Measurements from ENCODE around the gene TUBA8.

The TUBA8 gene

DNA sequence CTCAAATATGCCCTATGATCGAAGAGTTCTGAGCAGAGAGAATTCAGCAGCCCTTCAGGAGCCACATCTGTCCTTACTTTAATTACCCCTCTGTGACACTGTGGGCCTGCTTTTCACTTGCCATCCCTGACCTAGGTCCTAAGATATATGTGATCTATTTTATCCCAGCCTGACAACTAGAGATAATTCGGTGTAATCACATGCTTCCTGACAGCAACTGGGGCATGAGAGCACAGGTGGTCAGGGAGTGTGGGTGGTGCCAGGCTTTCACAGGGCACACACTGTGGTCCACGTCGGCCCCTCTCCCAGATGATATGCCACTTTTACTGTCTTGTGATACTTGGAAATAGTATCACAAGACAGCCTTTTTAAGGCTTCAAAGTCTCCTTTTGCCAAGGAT, 3.9 kb downstream of the TUBA8 start:
- H3K36me3 ChIP-seq (ENCODE audit: insufficient read depth, low read length) = no peaks in the 10 kb centered on the region
- H2AFZ ChIP-seq (ENCODE audit: low read length) = no peak overlapping the region
- 0 out of 2 replicates have a peak, but pooled peaks cover 3% of the 10 kb centered on the region for H3K27me3 ChIP-seq (ENCODE audit: insufficient read depth, low read length)
- H3K9me3 ChIP-seq (ENCODE audit: low read length) = no peaks in the 10 kb centered on the region
- no peak overlapping the region for H3K4me3 ChIP-seq (ENCODE audit: low read depth, low read length, poor library complexity, severe bottlenecking)
- H3F3A ChIP-seq (ENCODE audit: insufficient read depth, low read length) = no peaks in the 10 kb centered on the region
- no peak overlapping the region for H3K9ac ChIP-seq (ENCODE audit: low read length)
- H3K9me2 ChIP-seq (ENCODE audit: low read depth, low read length) = no peaks in the 10 kb centered on the region
- no peak overlapping the region for H3K27ac ChIP-seq (ENCODE audit: low read depth, low read length, poor library complexity, severe bottlenecking)
- TF ChIP-seq, protein P1, sequence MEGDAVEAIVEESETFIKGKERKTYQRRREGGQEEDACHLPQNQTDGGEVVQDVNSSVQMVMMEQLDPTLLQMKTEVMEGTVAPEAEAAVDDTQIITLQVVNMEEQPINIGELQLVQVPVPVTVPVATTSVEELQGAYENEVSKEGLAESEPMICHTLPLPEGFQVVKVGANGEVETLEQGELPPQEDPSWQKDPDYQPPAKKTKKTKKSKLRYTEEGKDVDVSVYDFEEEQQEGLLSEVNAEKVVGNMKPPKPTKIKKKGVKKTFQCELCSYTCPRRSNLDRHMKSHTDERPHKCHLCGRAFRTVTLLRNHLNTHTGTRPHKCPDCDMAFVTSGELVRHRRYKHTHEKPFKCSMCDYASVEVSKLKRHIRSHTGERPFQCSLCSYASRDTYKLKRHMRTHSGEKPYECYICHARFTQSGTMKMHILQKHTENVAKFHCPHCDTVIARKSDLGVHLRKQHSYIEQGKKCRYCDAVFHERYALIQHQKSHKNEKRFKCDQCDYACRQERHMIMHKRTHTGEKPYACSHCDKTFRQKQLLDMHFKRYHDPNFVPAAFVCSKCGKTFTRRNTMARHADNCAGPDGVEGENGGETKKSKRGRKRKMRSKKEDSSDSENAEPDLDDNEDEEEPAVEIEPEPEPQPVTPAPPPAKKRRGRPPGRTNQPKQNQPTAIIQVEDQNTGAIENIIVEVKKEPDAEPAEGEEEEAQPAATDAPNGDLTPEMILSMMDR (IDR thresholded peaks at IDR 0.05; ENCODE audit: low read length) = no peak
- no peak for TF ChIP-seq EZH2 (IDR thresholded peaks at IDR 0.05; ENCODE audit: borderline replicate concordance, low read length)
- H3K4me2 ChIP-seq (ENCODE audit: low read length) = no peak overlapping the region
- H4K20me1 ChIP-seq (ENCODE audit: insufficient read depth, low read length) = no peaks in the 10 kb centered on the region
- H3K79me2 ChIP-seq (ENCODE audit: insufficient read depth, low read length) = no peaks in the 10 kb centered on the region
- peaks cover 8% of the 10 kb centered on the region for H3K4me1 ChIP-seq (ENCODE audit: insufficient read depth, low read length, severe bottlenecking)

DNA sequence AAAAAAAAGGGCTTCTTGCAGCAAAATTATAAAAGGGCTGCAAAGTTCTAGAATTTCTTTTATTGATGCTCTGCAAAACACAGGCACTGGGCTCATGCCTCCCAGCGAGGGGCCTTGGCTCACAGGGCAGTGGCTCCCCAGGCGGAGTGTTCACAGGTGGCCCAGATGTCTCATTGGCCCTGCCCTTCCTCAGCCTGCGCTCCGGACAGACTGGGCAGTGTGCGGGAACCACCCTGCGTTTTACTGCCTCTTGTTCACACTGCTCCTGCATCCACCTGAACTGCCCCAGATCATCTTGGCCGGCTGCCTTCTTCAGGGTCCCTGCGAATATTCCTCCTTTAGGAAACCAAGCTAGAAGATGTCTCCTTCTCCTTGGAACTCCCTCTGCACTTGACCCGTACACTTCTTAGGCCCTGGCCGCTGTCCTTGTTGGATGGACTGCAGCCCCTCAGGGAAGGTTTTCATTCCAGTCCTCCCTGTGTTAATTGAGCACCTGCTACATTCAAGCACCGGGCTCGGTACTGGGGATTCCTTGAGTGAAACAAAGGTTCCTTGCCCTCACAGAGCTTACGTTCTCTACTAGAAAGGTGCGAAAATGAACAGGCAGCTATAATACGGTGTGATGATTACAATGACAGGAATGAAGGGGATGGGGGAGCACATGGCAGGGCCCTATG, 4.5 kb downstream of the TUBA8 start:
- Histone ChIP-seq H3K9me3 (ENCODE audit: low read length) (no peaks in the 10 kb centered on the region), H3K27ac (ENCODE audit: low read depth, low read length, poor library complexity, severe bottlenecking) (no peak overlapping the region), H4K20me1 (ENCODE audit: insufficient read depth, low read length) (no peaks in the 10 kb centered on the region), H3K9ac (ENCODE audit: low read length) (no peak overlapping the region), H3K4me1 (ENCODE audit: insufficient read depth, low read length, severe bottlenecking) (peaks cover 7% of the 10 kb centered on the region), H3K4me3 (ENCODE audit: low read depth, low read length, poor library complexity, severe bottlenecking) (no peak overlapping the region), H2AFZ (ENCODE audit: low read length) (no peak overlapping the region), H3K9me2 (ENCODE audit: low read depth, low read length) (no peaks in the 10 kb centered on the region), H3K27me3 (ENCODE audit: insufficient read depth, low read length) (0 out of 2 replicates have a peak, but pooled peaks cover 3% of the 10 kb centered on the region), H3F3A (ENCODE audit: insufficient read depth, low read length) (no peaks in the 10 kb centered on the region), H3K4me2 (ENCODE audit: low read length) (no peak overlapping the region), H3K79me2 (ENCODE audit: insufficient read depth, low read length) (no peaks in the 10 kb centered on the region), H3K36me3 (ENCODE audit: insufficient read depth, low read length) (no peaks in the 10 kb centered on the region)
- TF ChIP-seq, protein P1 (IDR thresholded peaks at IDR 0.05; ENCODE audit: low read length) = no peak
- no peak for TF ChIP-seq EZH2 (IDR thresholded peaks at IDR 0.05; ENCODE audit: borderline replicate concordance, low read length)

DNA sequence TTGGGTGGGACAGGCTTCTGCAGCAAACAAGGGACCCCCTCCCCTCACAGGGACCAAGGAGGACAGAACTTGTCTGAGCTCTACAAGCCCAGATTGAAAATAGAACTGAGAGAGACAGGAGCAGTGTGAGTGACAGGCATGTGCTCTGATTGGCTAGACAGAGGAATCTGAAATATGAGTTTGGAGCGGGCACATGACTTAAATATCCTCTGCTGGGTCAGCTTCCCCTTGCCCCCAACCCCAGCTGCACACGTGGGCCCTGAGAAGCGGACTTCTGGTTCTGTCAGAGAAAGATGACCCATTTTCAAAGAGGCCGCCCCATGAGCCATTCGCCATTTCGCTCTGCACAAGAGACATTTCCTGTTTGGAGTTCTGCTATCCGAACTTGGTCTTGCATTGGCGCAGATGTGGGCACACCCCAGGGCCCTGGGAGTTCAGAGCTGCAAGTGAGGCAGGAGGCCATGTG, 5.3 kb downstream of the TUBA8 start:
- H3F3A ChIP-seq (ENCODE audit: insufficient read depth, low read length) = no peaks in the 10 kb centered on the region
- no peaks in the 10 kb centered on the region for H3K36me3 ChIP-seq (ENCODE audit: insufficient read depth, low read length)
- H3K9ac ChIP-seq (ENCODE audit: low read length) = no peak overlapping the region
- no peak overlapping the region for H3K4me2 ChIP-seq (ENCODE audit: low read length)
- H4K20me1 ChIP-seq (ENCODE audit: insufficient read depth, low read length) = no peaks in the 10 kb centered on the region
- H3K4me1 ChIP-seq (ENCODE audit: insufficient read depth, low read length, severe bottlenecking) = no peaks in the 10 kb centered on the region
- no peak overlapping the region for H2AFZ ChIP-seq (ENCODE audit: low read length)
- 0 out of 2 replicates have a peak, but pooled peaks cover 3% of the 10 kb centered on the region for H3K27me3 ChIP-seq (ENCODE audit: insufficient read depth, low read length)
- H3K9me3 ChIP-seq (ENCODE audit: low read length) = no peaks in the 10 kb centered on the region
- H3K9me2 ChIP-seq (ENCODE audit: low read depth, low read length) = no peaks in the 10 kb centered on the region
- TF ChIP-seq, protein P1 (IDR thresholded peaks at IDR 0.05; ENCODE audit: low read length) = no peak
- TF ChIP-seq EZH2 (IDR thresholded peaks at IDR 0.05; ENCODE audit: borderline replicate concordance, low read length) = no peak
- H3K79me2 ChIP-seq (ENCODE audit: insufficient read depth, low read length) = no peaks in the 10 kb centered on the region
- H3K4me3 ChIP-seq (ENCODE audit: low read depth, low read length, poor library complexity, severe bottlenecking) = no peak overlapping the region
- no peak overlapping the region for H3K27ac ChIP-seq (ENCODE audit: low read depth, low read length, poor library complexity, severe bottlenecking)
